H1 (cell line): ENCODE measurements around the gene ABCD1. TPM values are rescaled to one million over a fixed set of nuclear protein-coding genes. Genes with fewer than 3 reads are reported as not detected.

Experiments used
- ASH2L ChIP-seq: fragments of 200-600, 300-600 bp; sonication (generic); IDR thresholded peaks from one replicate; pipeline ENCODE4 v1.7.1; 2017; ENCODE audit warnings: low read length
- BACH1 ChIP-seq: IDR thresholded peaks from 2 replicates; pipeline ENCODE4 v1.6.1; 2012; ENCODE audit warnings: low read length, improper control_type of control experiment
- BRCA1 ChIP-seq: IDR thresholded peaks from 2 replicates; pipeline ENCODE4 v1.6.1; 2012; ENCODE audit warnings: low read depth, low read length, improper control_type of control experiment
- CBX5 ChIP-seq: fragments of 300-800, 300-1000 bp; sonication (generic); IDR thresholded peaks from 2 replicates; pipeline ENCODE4 v1.7.1; 2016; ENCODE audit warnings: antibody characterized with exemption, low read length, low read depth
- KDM1A ChIP-seq: fragments of 200-600, 300-600 bp; sonication (generic); IDR thresholded peaks from 2 replicates; pipeline ENCODE4 v1.7.1; 2016; ENCODE audit warnings: mild to moderate bottlenecking, low read length, borderline replicate concordance
- MAFK ChIP-seq: IDR thresholded peaks from 2 replicates; pipeline ENCODE4 v1.6.1; 2012; ENCODE audit warnings: low read depth, mild to moderate bottlenecking, improper control_type of control experiment, low read length
- NRF1 ChIP-seq: IDR thresholded peaks from 2 replicates; pipeline ENCODE4 v1.6.1; 2011; ENCODE audit warnings: mild to moderate bottlenecking, low read depth, low read length, improper control_type of control experiment
- POLR2A ChIP-seq, 2 experiments: IDR thresholded peaks; 1 replicate in 1 of 2; 2 replicates in 1 of 2; pipeline ENCODE4 v1.6.1; 2011; ENCODE audit warnings: low read depth in 2 of 2, low read length in 2 of 2, mild to moderate bottlenecking in 2 of 2; ENCODE audit errors: control extremely low read depth in 1 of 2
- RFX5 ChIP-seq: IDR thresholded peaks from 2 replicates; pipeline ENCODE4 v1.6.1; 2011; ENCODE audit warnings: low read depth, low read length, improper control_type of control experiment, borderline replicate concordance
- SIX5 ChIP-seq: IDR thresholded peaks from 2 replicates; pipeline ENCODE4 v1.6.1; 2011; ENCODE audit warnings: mild to moderate bottlenecking, low read depth, low read length
- SP4 ChIP-seq: IDR thresholded peaks from 2 replicates; pipeline ENCODE4 v1.6.1; 2012; ENCODE audit warnings: low read length, inconsistent platforms
- SUZ12 ChIP-seq: fragments of 200-600 bp; sonication (generic); IDR thresholded peaks from 2 replicates; pipeline ENCODE4 v1.6.1; 2012; ENCODE audit warnings: mild to moderate bottlenecking, inconsistent platforms, low read length, moderate library complexity, mixed read lengths
- YY1 ChIP-seq: IDR thresholded peaks from 2 replicates; pipeline ENCODE4 v1.6.1; 2011; ENCODE audit warnings: low read depth, mild to moderate bottlenecking, low read length
- polyA plus RNA-seq, 7 experiments: library from polyadenylated mRNA; depleted of rRNA in 3 of 7; stranded (reverse) in 5 of 7; unstranded in 2 of 7; fragments of >200 nt in 5 of 7; fragments of 200-250 nt in 2 of 7; gene quantifications; 1 replicate in 5 of 7; 2 replicates in 1 of 7; 4 replicates in 1 of 7; pipeline versions ENCODE4 v1.2.1 to v1.2.3, GENCODE V29; 2011 to 2013; ENCODE audit warnings: missing spikeins in 2 of 7, mixed read lengths in 2 of 7
- total RNA-seq: library from RNA; stranded (reverse); fragmentation: NEBNext Ultra II Directional; extraction: Animal tissue kit (Norgen Biotek cat#: 25700); gene quantifications from 2 replicates; pipeline ENCODE4 v1.2.1, GENCODE V29; 2021
- TF ChIP-seq, protein P1 (sequence below): fragments of 300-600 bp; sonication (generic); IDR thresholded peaks from 2 replicates; pipeline ENCODE4 v1.7.1; 2012; ENCODE audit warnings: low read length, moderate library complexity, mild to moderate bottlenecking, inconsistent platforms; ENCODE audit not compliant: insufficient replicate concordance

The ABCD1 gene
- total and polyA plus RNA-seq, 2 of the 8 experiments (the other 6 are each of a cell fraction or from before 2014, with no cell fraction given), result 3.1 to 6.6 TPM

DNA sequence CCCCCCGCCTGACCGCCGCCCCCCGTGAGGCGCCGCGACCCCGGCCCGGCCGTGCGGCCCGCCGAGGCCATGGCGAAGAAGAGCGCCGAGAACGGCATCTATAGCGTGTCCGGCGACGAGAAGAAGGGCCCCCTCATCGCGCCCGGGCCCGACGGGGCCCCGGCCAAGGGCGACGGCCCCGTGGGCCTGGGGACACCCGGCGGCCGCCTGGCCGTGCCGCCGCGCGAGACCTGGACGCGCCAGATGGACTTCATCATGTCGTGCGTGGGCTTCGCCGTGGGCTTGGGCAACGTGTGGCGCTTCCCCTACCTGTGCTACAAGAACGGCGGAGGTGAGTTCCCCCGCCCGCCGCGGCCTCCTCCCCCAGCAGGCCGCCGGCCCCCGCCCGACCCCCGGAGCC is 36.1 kb upstream of the ABCD1 start (continued):
- TF ChIP-seq, protein P1, sequence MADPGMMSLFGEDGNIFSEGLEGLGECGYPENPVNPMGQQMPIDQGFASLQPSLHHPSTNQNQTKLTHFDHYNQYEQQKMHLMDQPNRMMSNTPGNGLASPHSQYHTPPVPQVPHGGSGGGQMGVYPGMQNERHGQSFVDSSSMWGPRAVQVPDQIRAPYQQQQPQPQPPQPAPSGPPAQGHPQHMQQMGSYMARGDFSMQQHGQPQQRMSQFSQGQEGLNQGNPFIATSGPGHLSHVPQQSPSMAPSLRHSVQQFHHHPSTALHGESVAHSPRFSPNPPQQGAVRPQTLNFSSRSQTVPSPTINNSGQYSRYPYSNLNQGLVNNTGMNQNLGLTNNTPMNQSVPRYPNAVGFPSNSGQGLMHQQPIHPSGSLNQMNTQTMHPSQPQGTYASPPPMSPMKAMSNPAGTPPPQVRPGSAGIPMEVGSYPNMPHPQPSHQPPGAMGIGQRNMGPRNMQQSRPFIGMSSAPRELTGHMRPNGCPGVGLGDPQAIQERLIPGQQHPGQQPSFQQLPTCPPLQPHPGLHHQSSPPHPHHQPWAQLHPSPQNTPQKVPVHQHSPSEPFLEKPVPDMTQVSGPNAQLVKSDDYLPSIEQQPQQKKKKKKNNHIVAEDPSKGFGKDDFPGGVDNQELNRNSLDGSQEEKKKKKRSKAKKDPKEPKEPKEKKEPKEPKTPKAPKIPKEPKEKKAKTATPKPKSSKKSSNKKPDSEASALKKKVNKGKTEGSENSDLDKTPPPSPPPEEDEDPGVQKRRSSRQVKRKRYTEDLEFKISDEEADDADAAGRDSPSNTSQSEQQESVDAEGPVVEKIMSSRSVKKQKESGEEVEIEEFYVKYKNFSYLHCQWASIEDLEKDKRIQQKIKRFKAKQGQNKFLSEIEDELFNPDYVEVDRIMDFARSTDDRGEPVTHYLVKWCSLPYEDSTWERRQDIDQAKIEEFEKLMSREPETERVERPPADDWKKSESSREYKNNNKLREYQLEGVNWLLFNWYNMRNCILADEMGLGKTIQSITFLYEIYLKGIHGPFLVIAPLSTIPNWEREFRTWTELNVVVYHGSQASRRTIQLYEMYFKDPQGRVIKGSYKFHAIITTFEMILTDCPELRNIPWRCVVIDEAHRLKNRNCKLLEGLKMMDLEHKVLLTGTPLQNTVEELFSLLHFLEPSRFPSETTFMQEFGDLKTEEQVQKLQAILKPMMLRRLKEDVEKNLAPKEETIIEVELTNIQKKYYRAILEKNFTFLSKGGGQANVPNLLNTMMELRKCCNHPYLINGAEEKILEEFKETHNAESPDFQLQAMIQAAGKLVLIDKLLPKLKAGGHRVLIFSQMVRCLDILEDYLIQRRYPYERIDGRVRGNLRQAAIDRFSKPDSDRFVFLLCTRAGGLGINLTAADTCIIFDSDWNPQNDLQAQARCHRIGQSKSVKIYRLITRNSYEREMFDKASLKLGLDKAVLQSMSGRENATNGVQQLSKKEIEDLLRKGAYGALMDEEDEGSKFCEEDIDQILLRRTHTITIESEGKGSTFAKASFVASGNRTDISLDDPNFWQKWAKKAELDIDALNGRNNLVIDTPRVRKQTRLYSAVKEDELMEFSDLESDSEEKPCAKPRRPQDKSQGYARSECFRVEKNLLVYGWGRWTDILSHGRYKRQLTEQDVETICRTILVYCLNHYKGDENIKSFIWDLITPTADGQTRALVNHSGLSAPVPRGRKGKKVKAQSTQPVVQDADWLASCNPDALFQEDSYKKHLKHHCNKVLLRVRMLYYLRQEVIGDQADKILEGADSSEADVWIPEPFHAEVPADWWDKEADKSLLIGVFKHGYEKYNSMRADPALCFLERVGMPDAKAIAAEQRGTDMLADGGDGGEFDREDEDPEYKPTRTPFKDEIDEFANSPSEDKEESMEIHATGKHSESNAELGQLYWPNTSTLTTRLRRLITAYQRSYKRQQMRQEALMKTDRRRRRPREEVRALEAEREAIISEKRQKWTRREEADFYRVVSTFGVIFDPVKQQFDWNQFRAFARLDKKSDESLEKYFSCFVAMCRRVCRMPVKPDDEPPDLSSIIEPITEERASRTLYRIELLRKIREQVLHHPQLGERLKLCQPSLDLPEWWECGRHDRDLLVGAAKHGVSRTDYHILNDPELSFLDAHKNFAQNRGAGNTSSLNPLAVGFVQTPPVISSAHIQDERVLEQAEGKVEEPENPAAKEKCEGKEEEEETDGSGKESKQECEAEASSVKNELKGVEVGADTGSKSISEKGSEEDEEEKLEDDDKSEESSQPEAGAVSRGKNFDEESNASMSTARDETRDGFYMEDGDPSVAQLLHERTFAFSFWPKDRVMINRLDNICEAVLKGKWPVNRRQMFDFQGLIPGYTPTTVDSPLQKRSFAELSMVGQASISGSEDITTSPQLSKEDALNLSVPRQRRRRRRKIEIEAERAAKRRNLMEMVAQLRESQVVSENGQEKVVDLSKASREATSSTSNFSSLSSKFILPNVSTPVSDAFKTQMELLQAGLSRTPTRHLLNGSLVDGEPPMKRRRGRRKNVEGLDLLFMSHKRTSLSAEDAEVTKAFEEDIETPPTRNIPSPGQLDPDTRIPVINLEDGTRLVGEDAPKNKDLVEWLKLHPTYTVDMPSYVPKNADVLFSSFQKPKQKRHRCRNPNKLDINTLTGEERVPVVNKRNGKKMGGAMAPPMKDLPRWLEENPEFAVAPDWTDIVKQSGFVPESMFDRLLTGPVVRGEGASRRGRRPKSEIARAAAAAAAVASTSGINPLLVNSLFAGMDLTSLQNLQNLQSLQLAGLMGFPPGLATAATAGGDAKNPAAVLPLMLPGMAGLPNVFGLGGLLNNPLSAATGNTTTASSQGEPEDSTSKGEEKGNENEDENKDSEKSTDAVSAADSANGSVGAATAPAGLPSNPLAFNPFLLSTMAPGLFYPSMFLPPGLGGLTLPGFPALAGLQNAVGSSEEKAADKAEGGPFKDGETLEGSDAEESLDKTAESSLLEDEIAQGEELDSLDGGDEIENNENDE, result no peak
- TF ChIP-seq BACH1 (no peak), RFX5 (no peak), ASH2L (no peak), SUZ12 (no peak), SP4 (no peak), KDM1A (no peak), POLR2A (IDR thresholded peaks at IDR 0.05; ENCODE audit: control extremely low read depth in 1 of 2, low read depth in 2 of 2, low read length in 2 of 2) (no peak), YY1 (no peak), CBX5 (no peak), NRF1 (no peak), BRCA1 (no peak), MAFK (no peak), SIX5 (no peak)
